Bone marrow (tissue), 2 donors: ENCODE results near the gene DEXI.
"Not testable (repeated sequence)": the region's sequence is repeated elsewhere in the genome, so short reads cannot be mapped to it uniquely, and the experiment has no call there.

Source experiments
- DNase-seq, 2 donors: peaks; one replicate each; lab custom pipeline; 2025; lab: John Stamatoyannopoulos, UW

The DEXI gene

DNA sequence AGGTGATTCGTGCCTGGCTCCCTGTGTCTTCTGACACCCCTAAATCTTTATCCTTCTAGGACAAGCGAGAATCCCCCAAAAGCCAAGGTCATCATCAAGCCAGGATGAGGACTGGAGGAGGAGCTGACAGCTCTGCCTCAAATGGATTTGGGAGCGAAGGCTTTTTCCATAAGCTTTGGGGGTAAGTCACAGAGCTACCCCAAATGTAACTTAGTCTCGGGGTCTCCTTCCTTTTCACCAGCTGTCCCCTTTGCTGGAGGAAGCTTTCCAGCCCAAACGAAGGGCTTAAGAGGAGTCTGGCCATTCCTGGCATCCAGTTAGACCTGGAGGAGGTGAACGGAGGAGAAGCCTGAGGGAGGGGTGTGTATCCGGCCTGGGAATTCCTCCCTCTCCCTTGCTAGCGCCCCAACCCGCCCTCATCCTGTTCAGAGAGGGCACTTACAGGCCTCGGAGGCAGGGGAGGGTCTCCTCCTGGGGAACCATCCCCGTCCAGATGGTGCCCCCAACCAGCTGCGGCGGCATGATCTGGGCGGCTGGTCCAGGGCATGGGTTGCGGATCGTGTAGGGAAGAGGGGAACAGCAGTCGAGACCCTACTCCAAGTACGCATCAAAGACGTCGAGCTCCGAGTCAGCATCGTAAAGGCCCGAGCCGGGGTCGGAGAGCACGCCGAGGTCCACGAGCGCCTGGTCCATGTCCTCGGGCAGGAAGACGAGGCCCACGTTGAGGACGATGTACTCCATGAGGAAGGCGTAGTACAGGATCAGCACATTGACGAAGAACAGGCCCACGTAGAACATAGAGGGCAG, 938 bp downstream of the DEXI start:
- no peak for DNase-seq

GRCh38 chr16:10940501-10941079, 1.7 kb downstream of the DEXI start:
- no peak for DNase-seq

DNA sequence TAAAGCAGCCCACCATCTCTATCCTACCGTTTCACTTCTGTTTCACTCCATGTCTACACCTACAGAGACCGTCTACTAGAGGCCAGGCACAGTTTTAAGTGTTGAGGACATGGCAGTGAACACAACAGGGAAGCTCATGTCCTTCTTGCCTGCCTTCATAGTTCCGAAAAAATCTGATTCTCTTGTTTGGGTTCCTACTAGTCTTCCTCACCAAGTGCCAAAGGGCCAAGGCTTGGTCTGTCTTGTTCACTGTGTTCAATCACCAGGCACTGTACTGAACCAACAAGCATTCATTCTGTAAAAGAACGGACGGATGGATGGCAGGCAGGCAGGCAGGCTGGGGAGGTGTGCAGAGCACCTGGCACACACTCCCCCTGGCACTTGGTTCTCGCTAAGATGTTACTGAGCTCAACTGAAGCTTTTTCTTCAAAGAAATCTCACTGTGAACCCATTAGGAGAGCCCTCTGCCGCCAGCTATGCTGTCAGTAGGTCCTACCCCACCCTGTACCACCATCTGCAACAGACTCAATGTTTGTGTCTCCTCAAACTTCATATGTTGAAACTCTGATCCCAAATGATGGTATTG, 2.5 kb downstream of the DEXI start:
- no peak for DNase-seq

DNA sequence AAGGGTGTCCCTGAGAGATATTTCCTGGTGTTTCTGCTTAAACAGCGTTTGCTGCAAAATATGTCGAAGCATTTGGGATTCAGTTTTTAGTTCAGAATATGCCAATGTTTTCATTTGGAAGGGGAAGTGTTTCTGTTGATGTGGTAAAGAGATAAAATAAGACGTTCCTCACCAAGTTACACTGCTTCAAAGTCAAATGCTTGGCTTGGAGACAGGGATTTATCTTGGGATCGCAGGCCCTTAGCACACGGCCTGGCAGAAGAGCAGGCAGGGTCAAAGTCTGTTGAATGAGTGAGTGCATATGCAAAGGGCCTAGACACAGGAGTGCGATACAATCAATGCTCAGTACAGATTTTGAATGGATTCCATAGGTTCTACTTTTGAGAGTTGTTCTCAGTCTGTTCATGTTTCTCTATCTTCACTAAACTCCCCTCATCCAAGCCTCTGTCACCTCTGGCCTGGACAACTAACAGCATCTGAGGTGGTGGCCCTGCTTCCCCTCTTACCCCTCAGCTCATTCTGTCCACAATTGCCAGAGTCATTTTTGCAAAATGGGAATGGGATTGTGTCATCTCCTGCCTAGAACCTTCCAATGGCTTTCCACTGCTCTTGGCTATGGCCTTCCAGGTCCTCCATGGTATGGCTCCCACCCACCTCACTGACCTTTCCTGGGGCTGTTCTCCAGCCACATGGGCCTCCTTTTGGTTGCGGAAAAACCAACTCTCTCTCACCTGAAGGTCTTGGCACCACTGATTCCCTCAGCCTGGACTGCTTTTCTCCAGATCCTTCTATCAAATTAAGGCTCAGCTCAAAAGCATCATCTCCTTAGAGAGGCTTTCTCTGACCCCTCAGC, 3.2 kb downstream of the DEXI start:
- no peak for DNase-seq

GRCh38 chr16:10938321-10938720, 3.9 kb downstream of the DEXI start:
- DNase-seq = no peak

DNA sequence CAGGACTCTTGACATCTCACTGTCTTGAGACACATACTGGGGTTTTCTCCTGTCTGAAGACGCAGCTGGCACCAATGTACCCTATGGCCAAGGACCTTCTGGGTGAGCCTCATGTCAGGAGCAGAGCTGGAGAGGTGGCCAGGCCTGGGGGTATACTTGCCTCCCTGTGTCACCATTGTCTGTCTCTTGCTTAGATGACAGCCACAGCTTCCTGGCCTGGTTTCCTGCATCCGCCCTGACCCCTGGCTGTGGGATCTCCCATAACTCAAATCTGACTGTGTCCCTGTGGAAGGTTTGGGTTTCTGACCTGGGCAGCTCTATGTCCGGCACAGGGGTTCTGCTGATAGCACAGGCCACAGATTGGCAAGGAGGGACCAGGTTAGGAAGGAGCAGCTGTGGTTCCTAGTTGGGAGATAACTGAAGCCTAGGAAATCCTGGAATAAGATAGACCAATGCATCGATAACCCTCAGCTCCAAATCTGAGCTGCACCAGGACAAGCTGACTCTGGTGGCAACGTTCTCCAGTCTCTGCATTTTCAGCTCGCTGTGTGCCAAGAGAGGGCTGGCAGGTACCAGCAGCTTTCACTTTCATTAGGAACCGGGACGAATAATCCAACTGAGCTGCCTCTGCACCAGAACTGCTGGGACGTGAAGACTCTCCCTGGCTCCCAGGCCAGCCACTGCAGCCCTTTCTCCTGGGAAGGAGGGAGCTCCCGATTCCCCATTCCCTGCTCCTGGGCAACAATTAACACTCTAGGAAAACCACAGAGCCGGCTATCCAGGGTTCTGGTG, 5.0 kb downstream of the DEXI start:
- DNase-seq = no peak

DNA sequence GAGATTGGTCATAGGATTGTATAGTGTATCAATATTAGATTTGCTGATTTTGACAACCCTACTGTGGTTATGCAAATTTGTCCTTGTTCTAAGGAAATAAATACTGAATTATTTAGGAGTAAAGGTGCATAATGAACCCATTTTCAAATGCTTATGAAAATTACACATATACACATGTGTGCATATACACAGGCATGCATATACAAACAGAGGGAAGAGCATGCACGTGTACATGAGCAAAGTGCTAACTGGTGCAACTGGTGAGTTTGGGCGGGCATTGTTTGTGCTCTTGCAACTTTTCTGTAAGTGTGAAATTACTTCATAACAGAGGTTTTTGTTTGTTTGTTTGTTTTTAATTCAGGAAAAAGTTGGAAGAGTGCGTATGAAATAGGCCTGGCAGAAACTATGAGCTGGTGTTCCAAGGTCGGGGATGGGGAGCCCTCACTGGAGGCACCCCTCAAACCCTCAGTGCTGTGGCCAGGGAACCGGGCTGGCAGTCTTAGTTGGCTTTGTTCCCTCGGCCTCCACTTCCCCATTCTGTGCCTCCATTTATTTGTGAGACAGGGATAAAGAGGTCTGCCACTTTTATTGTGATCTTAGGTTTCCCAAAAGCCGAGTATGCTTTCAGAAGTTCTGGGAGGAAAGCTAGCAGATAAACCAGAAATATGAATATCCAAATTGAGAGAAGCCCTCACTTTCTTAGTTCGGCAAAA, 5.8 kb downstream of the DEXI start:
- no peak for DNase-seq

DNA sequence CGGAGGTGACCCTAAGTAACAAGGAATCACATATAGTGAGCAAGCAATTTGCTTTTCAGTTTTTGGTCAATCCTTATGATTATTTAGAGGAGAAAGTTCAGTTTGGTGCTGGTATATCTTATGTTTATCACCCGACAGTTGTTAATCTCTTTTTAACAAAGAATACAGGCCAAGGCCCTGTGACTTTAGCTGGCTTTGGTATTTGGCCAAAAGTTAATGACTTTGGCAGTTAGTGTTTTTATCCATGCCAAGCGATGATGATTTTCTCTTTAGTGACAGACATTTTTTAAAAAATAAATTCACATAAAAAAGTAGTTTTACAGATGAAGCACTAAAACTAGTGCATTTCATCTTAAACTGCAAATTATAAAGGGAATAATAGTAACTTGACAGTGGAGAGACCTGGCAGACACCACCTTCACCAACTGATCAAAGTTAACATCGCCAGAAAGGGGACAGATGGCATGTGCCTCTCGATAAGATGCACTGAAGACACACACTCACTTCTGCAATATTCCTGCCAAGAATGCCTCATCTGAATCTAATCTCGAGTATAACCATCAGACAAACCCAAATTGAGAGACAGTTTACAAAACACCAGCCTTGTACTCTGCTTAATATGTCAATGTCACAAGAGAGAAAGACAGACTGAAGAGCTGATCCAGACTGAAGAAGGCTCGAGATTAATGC, 6.9 kb downstream of the DEXI start:
- DNase-seq = no peak

DNA sequence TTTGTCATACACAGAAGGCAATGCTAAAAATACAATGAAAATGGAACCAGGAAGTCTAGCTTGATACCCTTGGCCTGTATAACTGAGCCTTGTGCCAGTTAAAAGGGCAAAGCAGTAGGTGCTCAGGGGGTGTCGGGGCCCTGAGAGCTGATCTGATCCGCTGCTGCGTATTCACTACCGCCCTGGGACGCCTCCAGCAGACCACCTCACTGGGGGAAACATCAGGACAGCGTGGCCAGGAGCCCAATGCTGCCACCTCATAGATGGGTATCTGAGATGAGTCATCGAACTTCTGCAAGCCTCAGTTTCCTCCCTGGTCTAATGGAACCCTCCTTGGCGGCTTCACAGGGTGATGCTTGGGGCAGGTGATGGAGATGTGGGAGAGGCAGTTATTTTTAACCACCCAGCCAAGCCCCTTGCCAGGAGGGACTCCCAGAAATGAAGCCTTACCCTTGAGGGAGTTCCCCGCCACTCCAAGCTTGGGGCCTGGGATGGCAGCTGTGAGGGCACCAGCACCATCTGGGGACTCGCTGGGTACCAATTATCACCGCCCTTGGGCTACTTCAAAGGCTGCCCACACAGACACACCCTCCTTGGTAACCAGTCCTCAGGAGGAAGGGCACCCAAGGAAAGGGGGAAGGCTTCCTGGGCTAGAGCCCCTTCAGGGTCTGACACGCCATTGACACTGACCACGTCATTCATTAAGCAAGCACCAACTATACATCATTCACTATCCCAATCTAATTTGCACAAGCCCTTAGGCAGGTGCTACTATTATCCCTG, 7.8 kb downstream of the DEXI start:
- DNase-seq = no peak

GRCh38 chr16:10933865-10934264, 8.4 kb downstream of the DEXI start:
- DNase-seq = no peak

GRCh38 chr16:10932959-10933710, 9.1 kb downstream of the DEXI start:
- no peak for DNase-seq

DNA sequence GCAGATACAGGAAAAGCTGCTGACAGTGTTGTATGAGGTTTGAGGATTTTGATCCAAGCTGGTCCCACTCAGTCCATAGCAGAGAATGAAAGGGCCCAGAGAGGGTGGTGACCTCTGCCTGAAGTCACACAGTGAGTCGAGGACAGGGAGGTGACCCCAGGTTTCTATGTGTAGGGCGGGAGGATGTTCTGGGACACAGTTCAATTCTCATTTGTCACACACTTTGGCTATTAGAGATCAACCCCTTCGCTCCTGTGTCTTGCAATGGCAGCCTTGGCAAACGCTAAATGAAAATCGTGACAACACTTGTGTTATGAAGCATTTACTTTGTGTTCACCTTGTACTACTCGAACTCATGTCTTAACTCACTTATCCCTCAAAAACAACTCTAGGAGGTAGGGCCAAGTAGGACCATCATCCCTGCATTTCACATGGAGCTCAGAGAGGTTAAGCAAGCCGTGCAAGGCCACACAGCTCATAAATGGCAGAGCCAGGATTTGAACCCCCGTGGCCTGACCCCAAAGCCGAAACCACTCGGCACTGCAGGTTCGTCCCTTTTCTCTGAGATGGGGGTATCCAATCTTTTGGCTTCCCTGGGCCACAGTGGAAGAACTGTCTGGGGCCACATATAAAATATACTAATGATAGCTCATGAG, 10.2 kb downstream of the DEXI start:
- no peak for DNase-seq

DNA sequence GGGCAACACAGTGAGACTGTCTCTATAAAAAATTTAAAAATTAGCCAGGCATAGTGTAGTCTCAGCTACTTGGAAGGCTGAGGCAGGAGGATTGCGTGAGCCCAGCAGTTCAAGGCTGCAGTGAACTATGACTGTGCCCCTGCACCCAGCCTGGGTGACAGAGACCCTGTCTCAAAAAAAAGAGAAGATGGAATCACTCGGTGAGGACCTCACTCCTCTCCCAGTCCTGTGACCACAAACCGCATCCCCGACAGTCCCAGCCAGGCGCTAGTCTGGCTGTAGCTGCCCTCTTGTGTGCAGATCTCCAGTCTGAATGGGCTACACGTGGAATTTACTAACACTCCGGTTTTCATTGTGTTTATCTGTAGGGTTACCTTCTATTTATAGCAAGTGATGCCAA, 11.1 kb downstream of the DEXI start:
- no peak for DNase-seq

DNA sequence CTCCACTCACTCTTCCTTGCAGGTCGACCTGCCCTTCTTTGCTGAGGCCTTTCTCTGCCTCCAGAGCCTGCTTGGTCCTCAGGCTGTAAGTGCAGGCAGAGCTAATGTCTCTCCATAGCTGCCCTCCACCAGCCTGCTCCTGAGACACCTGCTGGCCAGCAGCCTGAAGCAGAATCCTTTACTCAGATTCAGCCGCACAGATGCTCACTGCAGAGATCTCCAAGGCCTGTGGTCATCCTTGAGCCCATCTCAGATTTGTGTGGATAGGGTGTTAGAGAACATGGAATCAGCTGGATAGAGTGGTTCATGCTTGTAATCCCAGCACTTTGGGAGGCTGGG, 11.5 kb downstream of the DEXI start:
- DNase-seq = no peak

- DNase-seq = no peak
These were observed 12.2 kb downstream of the DEXI start for GRCh38 chr16:10929853-10930754.

- DNase-seq = not testable (repeated sequence)
These were observed 13.2 kb downstream of the DEXI start for GRCh38 chr16:10929097-10929496.

- DNase-seq = no peak
These were observed 14.7 kb downstream of the DEXI start for GRCh38 chr16:10927497-10928112.
